Activated CD8-positive, alpha-beta T cell treated with anti-CD3 and anti-CD28 coated beads, Interleukin-2, amount 10 ng/mL, durations not matched to agents 7 days and 5 days (primary cell): ENCODE results near the gene FRS2. TPM values are rescaled to one million over a fixed set of nuclear protein-coding genes. Genes with fewer than 3 reads are reported as not detected.

Experiments used
- ATAC-seq: fragments of 150-1000 bp; cut with Tn5 transposase; one replicate; pipeline ENCODE4 v1.10.0; 2021; ENCODE audit warnings: moderate library complexity
- CTCF ChIA-PET: fragments of 350-600 bp; sonication (Branson Sonifier 250); formaldehyde crosslinking; loops from one replicate; lab custom pipeline; 2021; ENCODE audit warnings: antibody characterized with exemption; lab: Charles Lee
- POLR2A ChIA-PET: fragments of 350-600 bp; sonication (Branson Sonifier 250); formaldehyde crosslinking; loops from one replicate; lab custom pipeline; 2021; ENCODE audit warnings: antibody characterized with exemption; lab: Charles Lee
- DNase-seq: peaks from one replicate; pipeline ENCODE4 v3.0.0-alpha.2; 2020
- H3K27ac Mint-ChIP-seq: one replicate; pipeline ENCODE4 v1.8.0; 2021; ENCODE audit warnings: mild to moderate bottlenecking, mixed read lengths
- H3K27me3 Mint-ChIP-seq: one replicate; pipeline ENCODE4 v1.8.0; 2021; ENCODE audit warnings: low read depth, mixed read lengths
- H3K36me3 Mint-ChIP-seq: one replicate; pipeline ENCODE4 v1.8.0; 2021; ENCODE audit warnings: low read depth, mixed read lengths
- H3K4me1 Mint-ChIP-seq: one replicate; pipeline ENCODE4 v1.8.0; 2021; ENCODE audit warnings: low read depth, mixed read lengths
- H3K4me3 Mint-ChIP-seq: one replicate; pipeline ENCODE4 v1.8.0; 2021; ENCODE audit warnings: mild to moderate bottlenecking, mixed read lengths
- H3K9me3 Mint-ChIP-seq: one replicate; pipeline ENCODE4 v1.8.0; 2022; ENCODE audit warnings: mixed read lengths; ENCODE audit not compliant: insufficient read depth
- total RNA-seq, 2 experiments: library from RNA; stranded (reverse); gene quantifications; one replicate each; pipeline ENCODE4 v1.2.3, GENCODE V29; 2021

Gene FRS2
- total RNA-seq, 2 experiments from 2014 or later, result 13.0 to 13.7 TPM

- peaks cover 8% of the 10 kb centered on the region for H3K9me3 Mint-ChIP-seq
- no peak overlapping the region for H3K4me3 Mint-ChIP-seq
- peaks cover 17% of the 10 kb centered on the region for H3K36me3 Mint-ChIP-seq
- H3K27ac Mint-ChIP-seq, result no peak overlapping the region
- ChIA-PET POLR2A (no interaction called here), CTCF (interaction anchor here (1.1 kb wide), 1 partner anchor 13 kb away, joined by 3 read pairs; no protein-coding TSS in a partner anchor)
- no peaks in the 10 kb centered on the region for H3K27me3 Mint-ChIP-seq
- H3K4me1 Mint-ChIP-seq, result no peaks in the 10 kb centered on the region
- DNase-seq (no peak), ATAC-seq (no peak)
These were observed 76.7 kb downstream of the FRS2 start for GRCh38 chr12:69546693-69547438.

- ChIA-PET POLR2A (interaction anchor here (0.7 kb wide), 1 partner anchor 120 kb away, joined by 3 read pairs; no protein-coding TSS in a partner anchor), CTCF (interaction anchor here (0.9 to 2.2 kb wide), 3 partner anchors 10 to 22 kb away, joined by 3 to 6 read pairs (median 3); no protein-coding TSS in a partner anchor)
- Mint-ChIP-seq H3K4me3 (no peak overlapping the region), H3K36me3 (peaks cover 10% of the 10 kb centered on the region), H3K27me3 (no peaks in the 10 kb centered on the region), H3K27ac (no peak overlapping the region), H3K9me3 (peaks cover 3% of the 10 kb centered on the region), H3K4me1 (no peaks in the 10 kb centered on the region)
- no peak for DNase-seq
- no peak for ATAC-seq
These were observed 78.5 kb downstream of the FRS2 start for GRCh38 chr12:69548687-69549086.

- no peaks in the 10 kb centered on the region for H3K9me3 Mint-ChIP-seq
- DNase-seq, result no peak
- ChIA-PET POLR2A (no interaction called here), CTCF (interaction anchor here (0.8 to 1.1 kb wide), 2 partner anchors 133 to 160 kb away, joined by 3 read pairs; no protein-coding TSS in a partner anchor)
- H3K4me1 Mint-ChIP-seq, result no peaks in the 10 kb centered on the region
- no peak overlapping the region for H3K27ac Mint-ChIP-seq
- H3K36me3 Mint-ChIP-seq, result no peaks in the 10 kb centered on the region
- H3K4me3 Mint-ChIP-seq, result no peak overlapping the region
- H3K27me3 Mint-ChIP-seq, result no peaks in the 10 kb centered on the region
- no peak for ATAC-seq
These were observed 80.6 kb downstream of the FRS2 start for GRCh38 chr12:69550569-69551350.

- Mint-ChIP-seq H3K27ac (no peak overlapping the region), H3K9me3 (no peaks in the 10 kb centered on the region), H3K4me1 (no peaks in the 10 kb centered on the region), H3K27me3 (no peaks in the 10 kb centered on the region), H3K36me3 (no peaks in the 10 kb centered on the region), H3K4me3 (no peak overlapping the region)
- POLR2A ChIA-PET, result interaction anchor here (0.7 kb wide), 1 partner anchor 12 kb away, joined by 3 read pairs; no protein-coding TSS in a partner anchor
- CTCF ChIA-PET, result interaction anchor here (0.9 kb wide), 1 partner anchor 18 kb away, joined by 3 read pairs; no protein-coding TSS in a partner anchor
- DNase-seq (no peak), ATAC-seq (no peak)
These were observed 83.5 kb downstream of the FRS2 start for GRCh38 chr12:69553628-69554248.

GRCh38 chr12:69555461-69555860 is 85.3 kb downstream of the FRS2 start:
- no peak for DNase-seq
- Mint-ChIP-seq H3K4me1 (no peaks in the 10 kb centered on the region), H3K36me3 (no peaks in the 10 kb centered on the region), H3K4me3 (no peak overlapping the region), H3K27ac (no peak overlapping the region), H3K27me3 (no peaks in the 10 kb centered on the region), H3K9me3 (no peaks in the 10 kb centered on the region)
- POLR2A ChIA-PET, result no interaction called here
- no peak for ATAC-seq
- CTCF ChIA-PET, result interaction anchor here (0.6 to 1.6 kb wide), 2 partner anchors 11 to 85 kb away, joined by 3 read pairs; partner anchors contain the start of gene FRS2

- CTCF ChIA-PET, result interaction anchor here (1.9 kb wide), 1 partner anchor 14 kb away, joined by 6 read pairs; no protein-coding TSS in a partner anchor
- no peak for ATAC-seq
- H3K27me3 Mint-ChIP-seq, result no peaks in the 10 kb centered on the region
- H3K27ac Mint-ChIP-seq, result no peak overlapping the region
- H3K4me3 Mint-ChIP-seq, result no peak overlapping the region
- H3K36me3 Mint-ChIP-seq, result no peaks in the 10 kb centered on the region
- no peak for DNase-seq
- POLR2A ChIA-PET, result no interaction called here
- no peaks in the 10 kb centered on the region for H3K4me1 Mint-ChIP-seq
- H3K9me3 Mint-ChIP-seq, result no peaks in the 10 kb centered on the region
These were observed 86.2 kb downstream of the FRS2 start for GRCh38 chr12:69556383-69556782.

- no peaks in the 10 kb centered on the region for H3K36me3 Mint-ChIP-seq
- POLR2A ChIA-PET, result interaction anchor here (1.3 kb wide), 1 partner anchor 93 kb away, joined by 3 read pairs; the partner anchor contains the start of gene FRS2
These were observed 93.1 kb downstream of the FRS2 start for GRCh38 chr12:69563166-69563762.

GRCh38 chr12:69566603-69567002 is 96.4 kb downstream of the FRS2 start:
- DNase-seq, result no peak
- CTCF ChIA-PET, result interaction anchor here (0.6 to 2.1 kb wide), 5 partner anchors 176 to 410 kb away, joined by 4 to 10 read pairs (median 5); no protein-coding TSS in a partner anchor
- H3K4me1 Mint-ChIP-seq, result peaks cover 2% of the 10 kb centered on the region
- no peaks in the 10 kb centered on the region for H3K27me3 Mint-ChIP-seq
- peaks cover 6% of the 10 kb centered on the region for H3K36me3 Mint-ChIP-seq
- H3K27ac Mint-ChIP-seq, result no peak overlapping the region
- ATAC-seq, result no peak
- H3K4me3 Mint-ChIP-seq, result no peak overlapping the region
- POLR2A ChIA-PET, result no interaction called here
- no peaks in the 10 kb centered on the region for H3K9me3 Mint-ChIP-seq

More at GRCh38 chr12:69563166-69563762, 93.1 kb downstream of the FRS2 start:
- DNase-seq (no peak), ATAC-seq (no peak)
- Mint-ChIP-seq H3K4me3 (no peak overlapping the region), H3K27ac (no peak overlapping the region), H3K9me3 (no peaks in the 10 kb centered on the region), H3K27me3 (no peaks in the 10 kb centered on the region), H3K4me1 (peaks cover 2% of the 10 kb centered on the region)
- CTCF ChIA-PET, result interaction anchor here (0.9 to 1.8 kb wide), 2 partner anchors 8 to 272 kb away, joined by 3 to 10 read pairs; no protein-coding TSS in a partner anchor

GRCh38 chr12:69569236-69569635 is 99.0 kb downstream of the FRS2 start:
- H3K4me1 Mint-ChIP-seq, result peaks cover 2% of the 10 kb centered on the region
- H3K9me3 Mint-ChIP-seq, result no peaks in the 10 kb centered on the region
- DNase-seq (no peak), ATAC-seq (no peak)
- H3K27me3 Mint-ChIP-seq, result no peaks in the 10 kb centered on the region
- no peak overlapping the region for H3K4me3 Mint-ChIP-seq
- ChIA-PET CTCF (interaction anchor here (0.8 to 6.1 kb wide), 9 partner anchors 10 to 355 kb away, joined by 3 to 67 read pairs (median 5); no protein-coding TSS in a partner anchor), POLR2A (no interaction called here)
- peaks cover 17% of the 10 kb centered on the region for H3K36me3 Mint-ChIP-seq
- H3K27ac Mint-ChIP-seq, result no peak overlapping the region

- POLR2A ChIA-PET, result no interaction called here
- H3K4me3 Mint-ChIP-seq, result no peak overlapping the region
- no peak for ATAC-seq
- no peak overlapping the region for H3K27ac Mint-ChIP-seq
- CTCF ChIA-PET, result interaction anchor here (0.6 to 6.1 kb wide), 29 partner anchors 7 to 356 kb away, joined by 3 to 67 read pairs (median 5); partner anchors contain the start of gene CCT2
- no peak for DNase-seq
- H3K27me3 Mint-ChIP-seq, result no peaks in the 10 kb centered on the region
- peaks cover 2% of the 10 kb centered on the region for H3K4me1 Mint-ChIP-seq
- H3K36me3 Mint-ChIP-seq, result peaks cover 23% of the 10 kb centered on the region
- H3K9me3 Mint-ChIP-seq, result no peaks in the 10 kb centered on the region
These were observed 99.9 kb downstream of the FRS2 start for GRCh38 chr12:69570000-69570516.
